Common myeloid progenitor, CD34-positive (primary cell): ENCODE results near the gene PRCD.
A peak's percentile ranks its signal among the peaks of the same experiment; 100 is the strongest.
"Not testable (repeated sequence)": the region's sequence is repeated elsewhere in the genome, so short reads cannot be mapped to it uniquely, and the experiment has no call there.

Source experiments
- CTCF ChIA-PET: fragments of 350-600 bp; sonication (Branson Sonifier 250); formaldehyde crosslinking; loops from one replicate; lab custom pipeline; 2021; ENCODE audit warnings: antibody characterized with exemption; lab: Charles Lee
- POLR2A ChIA-PET: fragments of 350-600 bp; sonication (Branson Sonifier 250); formaldehyde crosslinking; loops from one replicate; lab custom pipeline; 2021; ENCODE audit warnings: antibody characterized with exemption; lab: Charles Lee
- DNase-seq, 3 donors: peaks; one replicate each; pipeline versions ENCODE4 v3.0.0 to v3.0.0-alpha.2; 2013
- H3K27ac ChIP-seq, 2 experiments: 1 replicate in 1 of 2; 2 replicates in 1 of 2; pipeline ENCODE4 v1.7.0; 2013; ENCODE audit warnings: inconsistent platforms in 2 of 2, low read length in 2 of 2, mild to moderate bottlenecking in 2 of 2, low read depth in 1 of 2, moderate library complexity in 1 of 2; ENCODE audit not compliant: severe bottlenecking in 2 of 2, insufficient read depth in 1 of 2, poor library complexity in 1 of 2
- H3K27me3 ChIP-seq, 5 experiments: replicated peaks in 2 of 5; 1 replicate in 3 of 5; 2 replicates in 2 of 5; pipeline versions ENCODE4 v1.6.1 to v1.7.0; 2013; ENCODE audit warnings: low read length in 4 of 5, mild to moderate bottlenecking in 2 of 5, moderate library complexity in 2 of 5, inconsistent platforms in 1 of 5; ENCODE audit not compliant: insufficient read depth in 5 of 5, control insufficient read depth in 4 of 5
- H3K36me3 ChIP-seq, 4 experiments: 1 replicate in 2 of 4; 2 replicates in 2 of 4; pipeline versions ENCODE4 v1.6.1 to v1.7.0; 2013; ENCODE audit warnings: low read length in 3 of 4, control low read depth in 1 of 4, mild to moderate bottlenecking in 1 of 4; ENCODE audit not compliant: control insufficient read depth in 4 of 4, insufficient read depth in 4 of 4
- H3K4me1 ChIP-seq, 4 experiments: 1 replicate in 3 of 4; 2 replicates in 1 of 4; pipeline versions ENCODE4 v1.6.1 to v1.7.1; 2013; ENCODE audit warnings: low read length in 3 of 4, mild to moderate bottlenecking in 3 of 4, control low read depth in 1 of 4, inconsistent platforms in 1 of 4, moderate library complexity in 1 of 4; ENCODE audit not compliant: control insufficient read depth in 4 of 4, insufficient read depth in 4 of 4; ENCODE audit errors: control extremely low read depth in 1 of 4
- H3K4me3 ChIP-seq, 7 experiments: 1 replicate in 4 of 7; 2 replicates in 3 of 7; pipeline versions ENCODE4 v1.5.1 to v1.7.0; 2013; ENCODE audit warnings: mild to moderate bottlenecking in 7 of 7, low read length in 6 of 7, moderate library complexity in 6 of 7, inconsistent platforms in 2 of 7, low read depth in 2 of 7, control low read depth in 1 of 7; ENCODE audit not compliant: insufficient read depth in 4 of 7, control insufficient read depth in 1 of 7; ENCODE audit errors: extremely low read depth in 1 of 7
- H3K9me3 ChIP-seq, 5 experiments: 1 replicate in 4 of 5; 2 replicates in 1 of 5; pipeline versions ENCODE4 v1.6.1 to v1.7.1; 2013; ENCODE audit warnings: low read length in 4 of 5, mild to moderate bottlenecking in 2 of 5, inconsistent platforms in 1 of 5, low read depth in 1 of 5, moderate library complexity in 1 of 5; ENCODE audit not compliant: control insufficient read depth in 4 of 5, insufficient read depth in 2 of 5; ENCODE audit errors: control extremely low read depth in 1 of 5
- WGBS: methylation state at CpG from one replicate; pipeline ENCODE4 v1.1.5; 2013; ENCODE audit not compliant: insufficient coverage; 5-methylcytosine and 5-hydroxymethylcytosine counted together

Gene PRCD

DNA sequence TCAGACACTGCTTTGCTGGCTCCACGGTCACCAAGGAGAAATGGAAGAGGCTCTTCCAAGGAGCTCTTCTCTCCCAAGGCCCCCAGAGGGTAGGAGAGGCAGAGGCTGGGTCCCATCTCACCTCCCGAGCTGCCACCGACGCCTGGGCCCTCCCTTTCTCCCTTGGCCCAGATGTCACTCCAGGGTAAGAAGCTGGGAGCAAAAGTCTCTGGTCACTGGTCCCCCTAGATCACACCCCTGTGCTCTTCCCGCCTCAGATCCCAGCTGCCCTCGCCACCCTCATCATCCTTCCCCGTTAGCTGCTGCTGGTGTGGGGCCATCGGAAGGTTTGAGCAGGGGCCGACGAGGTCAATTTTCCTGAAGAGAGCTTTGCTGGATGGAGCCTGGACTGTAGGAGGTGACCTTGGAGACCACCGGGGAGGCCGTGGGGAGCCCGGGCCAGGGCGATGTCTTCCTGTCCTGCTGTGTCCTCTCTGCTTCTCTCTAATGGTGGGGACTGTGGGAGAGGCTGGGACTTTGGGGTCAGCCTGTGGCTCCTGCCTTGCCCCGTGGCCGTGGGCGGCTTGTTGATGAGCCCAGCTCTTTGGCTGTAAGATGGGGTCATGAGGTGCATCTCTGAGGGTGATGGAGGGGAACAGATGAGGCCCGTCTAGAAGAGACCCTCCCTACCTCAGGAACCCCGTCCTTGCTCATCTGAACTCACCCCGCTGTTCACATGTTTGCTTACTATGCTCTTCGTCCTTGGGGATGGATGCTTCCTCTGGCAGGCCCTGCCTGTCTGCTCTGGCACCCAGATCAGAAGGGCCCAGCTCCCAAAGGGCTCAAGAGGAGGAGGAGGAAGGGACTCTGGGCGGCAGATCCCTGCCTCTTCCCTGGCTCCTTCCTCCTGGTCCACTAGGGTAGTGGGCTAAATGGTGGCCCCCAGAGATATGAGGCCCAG is 27.2 kb upstream of the PRCD start:
- CTCF ChIA-PET, result interaction anchor here (0.6 to 37.8 kb wide), 8 partner anchors 8 to 111 kb away, joined by 3 to 787 read pairs (median 3); partner anchors contain the start of genes AANAT, ST6GALNAC2 and UBE2O
- no peaks in the 10 kb centered on the region for H3K36me3 ChIP-seq
- DNase-seq, result no peak
- no peak overlapping the region for H3K27ac ChIP-seq
- peaks cover 0 to 20% (median 20%) of the 10 kb centered on the region in 4 experiments for H3K4me1 ChIP-seq
- H3K27me3 ChIP-seq, result no peaks in the 10 kb centered on the region
- 94% methylated on average over 19 of the region's 22 CpGs for WGBS
- POLR2A ChIA-PET, result no interaction called here
- H3K4me3 ChIP-seq, result no peak overlapping the region
- H3K9me3 ChIP-seq, result no peaks in the 10 kb centered on the region

DNA sequence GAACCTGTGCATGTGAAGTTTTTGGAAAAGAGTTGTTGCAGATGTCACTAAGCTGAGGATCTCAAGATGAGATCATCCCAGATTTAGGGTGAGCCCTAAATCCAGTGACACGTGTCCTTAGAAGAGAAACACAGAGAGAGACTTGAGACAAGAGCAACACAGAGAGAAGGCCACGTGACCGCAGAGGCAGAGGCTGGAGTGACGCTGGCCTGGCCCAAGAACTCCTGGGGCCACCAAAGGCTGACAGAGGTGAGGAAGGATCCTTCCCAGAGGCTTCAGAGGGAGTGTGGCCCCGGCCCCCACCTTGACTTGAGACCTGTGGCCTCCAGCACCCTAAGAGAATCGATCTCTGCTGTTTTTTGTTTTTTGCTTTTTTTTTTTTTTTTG is 26.5 kb upstream of the PRCD start:
- Histone ChIP-seq H3K4me3 (no peak overlapping the region), H3K9me3 (no peaks in the 10 kb centered on the region), H3K4me1 (peaks cover 0 to 20% (median 20%) of the 10 kb centered on the region in 4 experiments), H3K27ac (no peak overlapping the region), H3K27me3 (no peaks in the 10 kb centered on the region), H3K36me3 (no peaks in the 10 kb centered on the region)
- WGBS, result 97% methylated on average over 4 of the region's 6 CpGs
- ChIA-PET CTCF (interaction anchor here (0.6 to 37.8 kb wide), 7 partner anchors 8 to 111 kb away, joined by 3 to 787 read pairs (median 5); partner anchors contain the start of genes AANAT, ST6GALNAC2 and UBE2O), POLR2A (no interaction called here)
- no peak for DNase-seq

DNA sequence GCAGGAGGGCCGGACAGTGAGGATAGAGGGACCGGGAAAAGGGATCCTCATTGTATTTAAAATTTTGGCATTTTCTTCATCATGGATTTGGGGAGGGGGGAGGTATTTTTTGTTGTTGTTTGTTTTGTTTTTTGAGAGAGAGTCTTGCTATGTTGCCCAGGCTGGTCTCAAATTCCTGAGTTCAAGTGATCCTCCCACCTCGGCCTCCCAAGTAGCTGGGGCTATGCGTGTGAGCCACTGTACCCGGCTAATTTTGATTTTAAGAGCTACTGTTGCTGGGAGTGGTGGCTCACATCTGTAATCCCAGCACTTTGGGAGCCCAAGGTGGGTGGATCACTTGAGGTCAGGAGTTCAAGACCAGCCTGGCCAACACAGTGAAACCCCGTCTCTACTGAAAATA is 25.5 kb upstream of the PRCD start:
- CTCF ChIA-PET, result interaction anchor here (2.0 to 37.8 kb wide), 3 partner anchors 11 to 49 kb away, joined by 5 to 787 read pairs (median 5); partner anchors contain the start of genes AANAT and UBE2O
- H3K27me3 ChIP-seq, H3K4me3 ChIP-seq, H3K9me3 ChIP-seq, DNase-seq, H3K27ac ChIP-seq, POLR2A ChIA-PET, H3K36me3 ChIP-seq: not testable (repeated sequence)
- WGBS, result 100% methylated on average over 4 of the region's 6 CpGs
- H3K4me1 ChIP-seq, result peaks cover 0 to 23% (median 20%) of the 10 kb centered on the region in 4 experiments

DNA sequence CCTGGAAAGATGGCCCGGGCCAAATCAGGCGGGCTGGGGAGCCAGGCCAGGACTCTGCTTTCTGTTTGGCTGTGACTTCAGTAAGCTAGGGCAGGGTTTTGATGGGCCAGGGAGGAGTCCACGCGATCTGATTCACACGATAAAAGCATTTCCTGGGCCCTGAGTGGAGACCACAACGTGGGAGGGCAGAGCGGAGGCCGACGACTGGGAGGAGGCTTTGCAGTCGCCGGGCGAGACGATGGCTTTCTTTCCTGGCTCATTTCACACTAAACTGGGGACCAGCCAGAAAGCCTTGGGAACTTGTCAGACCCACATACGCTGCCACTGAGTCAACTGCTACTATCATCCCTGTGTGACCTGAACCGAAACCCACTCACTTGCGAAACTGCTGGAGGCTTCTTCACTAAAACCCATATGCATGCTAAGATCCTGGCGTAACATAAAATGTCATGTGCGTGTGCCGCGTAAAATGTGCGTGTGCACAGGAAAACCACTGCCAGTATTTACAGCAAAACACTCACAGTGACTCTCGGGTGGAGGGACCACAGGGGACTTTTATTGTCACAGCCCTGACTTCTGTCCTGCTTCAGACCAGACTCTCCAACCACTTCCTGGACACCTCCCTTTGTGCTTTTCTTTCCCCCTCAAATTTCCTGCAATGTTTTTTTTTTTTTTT is 24.4 kb upstream of the PRCD start:
- Histone ChIP-seq H3K4me3 (peak overlapping the region in 5 of 7 experiments; percentile 17 to 63 (median 33)), H3K27ac (peak overlapping the region; percentile 44 to 54), H3K27me3 (no peaks in the 10 kb centered on the region), H3K4me1 (peaks cover 0 to 23% (median 20%) of the 10 kb centered on the region in 4 experiments), H3K36me3 (no peaks in the 10 kb centered on the region), H3K9me3 (no peaks in the 10 kb centered on the region)
- peak; percentile 90 to 93 (median 92) for DNase-seq
- ChIA-PET CTCF (interaction anchor here (2.0 to 37.8 kb wide), 3 partner anchors 12 to 50 kb away, joined by 5 to 787 read pairs (median 5); partner anchors contain the start of genes AANAT and UBE2O), POLR2A (no interaction called here)
- WGBS, result 13% methylated on average over 22 of the region's 22 CpGs

DNA sequence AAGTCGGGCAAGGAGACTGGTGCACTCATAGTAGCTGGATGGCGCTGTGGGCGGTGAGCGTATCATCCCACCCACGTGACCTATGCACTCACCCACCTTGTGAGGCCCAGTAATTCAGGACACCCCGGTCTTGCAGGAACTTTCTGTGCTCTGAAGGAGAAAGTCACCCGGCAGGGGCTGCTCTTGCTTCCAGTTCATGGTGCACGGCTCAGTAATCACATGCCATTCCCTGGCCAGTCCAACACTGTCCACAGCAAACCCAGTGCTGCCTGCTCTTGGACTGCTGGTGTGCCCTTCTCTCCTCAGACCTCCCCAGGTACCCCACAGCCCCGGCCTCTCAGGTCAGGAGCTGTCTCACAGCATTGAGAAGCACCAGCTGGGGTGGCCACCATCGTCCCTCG is 22.2 kb upstream of the PRCD start:
- no peak for DNase-seq
- POLR2A ChIA-PET, result no interaction called here
- Histone ChIP-seq H3K36me3 (no peaks in the 10 kb centered on the region), H3K27ac (no peak overlapping the region), H3K4me1 (peaks cover 0 to 23% (median 20%) of the 10 kb centered on the region in 4 experiments), H3K27me3 (no peaks in the 10 kb centered on the region), H3K4me3 (no peak overlapping the region), H3K9me3 (no peaks in the 10 kb centered on the region)
- CTCF ChIA-PET, result interaction anchor here (1.8 to 7.7 kb wide), 3 partner anchors 11 to 34 kb away, joined by 4 to 63 read pairs (median 14); no protein-coding TSS in a partner anchor
- 99% methylated on average over 10 of the region's 11 CpGs for whole genome bisulfite sequencing

DNA sequence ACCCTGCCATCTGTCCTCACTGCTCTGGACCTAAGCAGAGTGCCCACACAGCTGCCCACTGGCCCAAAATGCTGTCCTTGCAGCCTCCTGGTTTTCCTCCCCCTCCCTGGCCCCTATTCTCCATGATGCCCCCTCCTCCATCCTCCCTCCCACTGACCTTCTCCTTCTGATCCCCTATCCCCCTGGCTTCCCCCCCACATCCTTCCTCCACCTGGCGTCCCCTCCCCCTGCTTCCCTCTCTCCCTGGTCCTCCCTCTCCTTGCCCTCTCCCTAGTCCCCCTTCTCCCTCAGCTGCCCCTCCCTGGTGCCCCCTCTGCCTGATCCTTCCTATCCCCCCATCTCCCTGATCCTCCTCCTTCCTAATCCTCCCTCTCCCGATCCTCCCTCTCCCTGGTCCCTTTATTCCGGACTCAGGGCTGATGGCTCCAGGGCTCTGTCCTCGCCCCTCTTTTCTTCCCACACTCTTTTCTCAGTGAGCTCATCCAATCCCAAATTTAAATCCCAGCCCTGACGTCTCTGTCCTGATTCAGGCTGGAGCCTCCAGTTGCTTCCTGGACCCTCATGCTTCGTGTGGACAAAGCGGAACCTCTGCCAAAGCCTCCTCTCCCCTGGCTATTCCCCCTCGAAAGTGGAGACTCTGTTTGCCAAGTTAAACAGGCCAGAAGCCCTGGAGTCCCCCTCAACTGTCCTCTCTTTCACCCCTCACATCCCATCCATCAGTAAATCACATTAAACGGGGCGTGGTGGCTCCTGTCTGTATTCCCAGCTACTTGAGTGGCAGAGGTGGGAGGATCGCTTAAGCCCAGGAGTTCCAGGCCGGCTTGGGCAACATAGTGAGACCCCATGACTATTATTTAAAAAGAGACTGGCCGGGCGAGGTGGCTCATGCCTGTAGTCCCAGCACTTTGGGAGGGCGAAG is 20.5 kb upstream of the PRCD start:
- no peak for DNase-seq
- H3K4me1 ChIP-seq, result peaks cover 0 to 34% (median 28%) of the 10 kb centered on the region in 4 experiments
- H3K36me3 ChIP-seq, result no peaks in the 10 kb centered on the region
- H3K4me3 ChIP-seq, result no peak overlapping the region
- WGBS, result 98% methylated on average over 12 of the region's 15 CpGs
- ChIA-PET CTCF (interaction anchor here (1.5 to 7.9 kb wide), 5 partner anchors 9 to 104 kb away, joined by 5 to 92 read pairs (median 59); no protein-coding TSS in a partner anchor), POLR2A (interaction anchor here (0.5 kb wide), 1 partner anchor 1177 kb away, joined by 3 read pairs; no protein-coding TSS in a partner anchor)
- H3K27ac ChIP-seq, result no peak overlapping the region
- H3K9me3 ChIP-seq, result no peaks in the 10 kb centered on the region
- no peaks in the 10 kb centered on the region for H3K27me3 ChIP-seq
